ENCODE data around the gene SLC6A19.

The SLC6A19 gene

DNA sequence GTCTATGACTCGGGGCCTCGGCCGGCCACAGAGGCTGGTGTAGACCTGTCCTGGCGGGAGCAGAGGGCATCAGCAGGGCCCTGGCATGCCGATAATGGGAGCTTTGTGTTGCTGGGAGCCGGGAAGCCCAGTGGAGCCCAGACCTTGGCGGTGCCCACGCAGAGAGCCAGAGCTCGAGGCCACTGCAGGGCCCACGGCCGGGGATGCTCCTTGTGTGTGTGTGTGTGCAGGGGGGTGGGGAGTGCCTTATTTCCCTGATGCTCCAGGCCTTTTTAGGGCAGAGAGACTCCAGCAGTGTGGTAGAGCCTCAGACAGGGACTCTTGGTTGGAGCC is 18.3 kb downstream of the SLC6A19 start:
- H3K4me3 ChIP-seq (ENCODE audit: low read length): no peak overlapping the region
- TF ChIP-seq, protein P1, sequence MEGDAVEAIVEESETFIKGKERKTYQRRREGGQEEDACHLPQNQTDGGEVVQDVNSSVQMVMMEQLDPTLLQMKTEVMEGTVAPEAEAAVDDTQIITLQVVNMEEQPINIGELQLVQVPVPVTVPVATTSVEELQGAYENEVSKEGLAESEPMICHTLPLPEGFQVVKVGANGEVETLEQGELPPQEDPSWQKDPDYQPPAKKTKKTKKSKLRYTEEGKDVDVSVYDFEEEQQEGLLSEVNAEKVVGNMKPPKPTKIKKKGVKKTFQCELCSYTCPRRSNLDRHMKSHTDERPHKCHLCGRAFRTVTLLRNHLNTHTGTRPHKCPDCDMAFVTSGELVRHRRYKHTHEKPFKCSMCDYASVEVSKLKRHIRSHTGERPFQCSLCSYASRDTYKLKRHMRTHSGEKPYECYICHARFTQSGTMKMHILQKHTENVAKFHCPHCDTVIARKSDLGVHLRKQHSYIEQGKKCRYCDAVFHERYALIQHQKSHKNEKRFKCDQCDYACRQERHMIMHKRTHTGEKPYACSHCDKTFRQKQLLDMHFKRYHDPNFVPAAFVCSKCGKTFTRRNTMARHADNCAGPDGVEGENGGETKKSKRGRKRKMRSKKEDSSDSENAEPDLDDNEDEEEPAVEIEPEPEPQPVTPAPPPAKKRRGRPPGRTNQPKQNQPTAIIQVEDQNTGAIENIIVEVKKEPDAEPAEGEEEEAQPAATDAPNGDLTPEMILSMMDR (conservative IDR thresholded peaks at IDR 0.05; ENCODE audit: low read length): no peak
- no peak for DNase-seq (ENCODE audit: low read depth)

DNA sequence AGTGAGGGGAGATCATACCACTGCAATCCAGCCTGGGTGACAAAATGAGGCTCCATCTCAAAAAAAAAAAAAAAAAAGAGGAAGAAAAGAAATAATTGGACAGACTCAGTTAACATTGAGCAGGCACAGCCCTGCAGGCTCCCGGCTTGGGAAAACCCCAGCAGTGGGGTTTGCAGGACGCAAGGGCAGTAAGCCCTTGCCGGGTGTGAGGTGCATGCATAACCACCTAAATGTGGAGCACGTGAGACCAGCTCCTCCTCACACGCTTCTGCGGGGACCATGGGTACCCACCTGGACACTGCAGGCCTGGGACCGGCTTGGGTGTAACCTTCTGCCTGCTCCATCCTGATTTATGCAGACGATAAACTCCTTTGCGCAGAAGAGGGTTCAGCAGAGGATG is 19.0 kb downstream of the SLC6A19 start:
- no peak overlapping the region for H3K4me3 ChIP-seq (ENCODE audit: low read length)
- TF ChIP-seq, protein P1 (conservative IDR thresholded peaks at IDR 0.05; ENCODE audit: low read length): no peak

DNA sequence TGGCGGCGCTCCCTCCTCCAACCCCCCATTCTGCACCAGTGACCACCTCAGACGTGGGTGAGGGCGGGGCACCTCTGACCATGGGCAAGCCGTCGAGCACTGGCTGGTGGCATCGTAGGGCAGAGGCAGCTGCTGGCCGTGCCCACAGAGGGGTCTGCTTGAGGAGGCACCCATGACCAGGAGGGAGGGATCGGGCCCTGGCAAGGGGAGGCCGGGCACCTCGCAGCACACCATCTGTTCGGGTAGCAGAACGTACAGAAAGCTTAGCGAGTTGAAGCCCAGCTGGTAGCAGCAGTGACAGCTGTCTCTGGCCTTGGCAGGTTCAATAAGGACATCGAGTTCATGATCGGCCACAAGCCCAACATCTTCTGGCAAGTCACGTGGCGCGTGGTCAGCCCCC is 19.4 kb downstream of the SLC6A19 start:
- no peak overlapping the region for H3K4me3 ChIP-seq (ENCODE audit: low read length)
- TF ChIP-seq, protein P1 (conservative IDR thresholded peaks at IDR 0.05; ENCODE audit: low read length): no peak
- DNase-seq (ENCODE audit: low read depth): no peak

More for the DNA sequence above, 19.0 kb downstream of the SLC6A19 start:
- no peak for DNase-seq (ENCODE audit: low read depth)

DNA sequence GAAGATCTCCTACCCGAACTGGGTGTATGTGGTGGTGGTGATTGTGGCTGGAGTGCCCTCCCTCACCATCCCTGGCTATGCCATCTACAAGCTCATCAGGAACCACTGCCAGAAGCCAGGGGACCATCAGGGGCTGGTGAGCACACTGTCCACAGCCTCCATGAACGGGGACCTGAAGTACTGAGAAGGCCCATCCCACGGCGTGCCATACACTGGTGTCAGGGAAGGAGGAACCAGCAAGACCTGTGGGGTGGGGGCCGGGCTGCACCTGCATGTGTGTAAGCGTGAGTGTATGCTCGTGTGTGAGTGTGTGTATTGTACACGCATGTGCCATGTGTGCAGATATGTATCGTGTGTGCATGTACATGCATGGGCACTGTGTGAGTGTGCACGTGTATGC is 20.3 kb downstream of the SLC6A19 start:
- no peak overlapping the region for H3K4me3 ChIP-seq (ENCODE audit: low read length)
- no peak for DNase-seq (ENCODE audit: low read depth)
- TF ChIP-seq, protein P1 (conservative IDR thresholded peaks at IDR 0.05; ENCODE audit: low read length): no peak

DNA sequence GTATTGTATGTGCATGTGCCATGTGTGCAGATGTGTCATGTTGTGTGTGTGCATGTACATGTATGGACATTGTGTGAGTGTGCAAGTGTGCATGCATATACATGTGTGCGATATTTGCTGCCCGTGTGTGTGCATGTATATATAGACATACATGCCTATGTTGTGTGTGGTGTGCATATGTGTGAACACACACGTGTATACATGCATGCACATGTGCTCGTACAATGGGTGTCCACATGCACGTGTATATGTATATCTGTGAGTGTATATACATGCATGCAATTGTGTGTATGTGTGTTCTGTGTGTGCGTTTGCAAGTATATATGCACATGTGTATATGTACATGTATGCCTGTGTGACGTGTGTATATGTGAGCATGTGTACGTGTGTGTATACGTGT is 20.8 kb downstream of the SLC6A19 start:
- no peak for DNase-seq (ENCODE audit: low read depth)
- TF ChIP-seq, protein P1 (conservative IDR thresholded peaks at IDR 0.05; ENCODE audit: low read length): no peak

DNA sequence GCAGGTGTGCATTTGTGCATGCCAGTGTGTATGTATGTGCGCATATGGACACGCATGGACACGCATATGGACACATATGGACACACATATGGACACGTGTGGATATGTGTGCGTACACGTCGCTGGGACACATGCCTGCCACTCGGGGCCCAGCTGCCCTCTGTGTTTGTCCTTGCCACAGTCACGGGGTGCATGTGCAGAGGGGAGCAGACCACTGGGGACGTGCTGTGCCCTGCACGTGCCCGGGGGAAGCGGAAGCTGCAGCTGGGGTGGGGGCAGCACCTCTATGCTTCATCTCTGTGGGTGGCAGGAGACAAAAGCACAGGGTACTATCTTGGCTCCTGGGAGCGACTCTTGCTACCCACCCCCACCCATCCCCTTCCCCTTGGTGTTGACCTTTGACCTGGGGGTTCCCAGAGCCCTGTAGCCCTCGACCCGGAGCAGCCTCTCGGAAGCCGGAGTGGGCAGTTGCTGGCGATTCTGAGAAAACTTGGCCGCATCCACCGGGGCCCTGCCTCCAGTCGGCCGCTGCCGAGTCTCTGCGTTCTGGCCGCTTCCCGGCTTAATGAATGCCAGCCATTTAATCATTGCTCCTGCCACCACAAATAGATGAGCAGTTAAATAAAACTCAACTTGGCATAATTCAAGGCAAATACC is 21.4 kb downstream of the SLC6A19 start:
- TF ChIP-seq, protein P1 (conservative IDR thresholded peaks at IDR 0.05; ENCODE audit: low read length): no peak

More for the DNA sequence above, 20.8 kb downstream of the SLC6A19 start:
- H3K4me3 ChIP-seq (ENCODE audit: low read length): no peak overlapping the region

DNA sequence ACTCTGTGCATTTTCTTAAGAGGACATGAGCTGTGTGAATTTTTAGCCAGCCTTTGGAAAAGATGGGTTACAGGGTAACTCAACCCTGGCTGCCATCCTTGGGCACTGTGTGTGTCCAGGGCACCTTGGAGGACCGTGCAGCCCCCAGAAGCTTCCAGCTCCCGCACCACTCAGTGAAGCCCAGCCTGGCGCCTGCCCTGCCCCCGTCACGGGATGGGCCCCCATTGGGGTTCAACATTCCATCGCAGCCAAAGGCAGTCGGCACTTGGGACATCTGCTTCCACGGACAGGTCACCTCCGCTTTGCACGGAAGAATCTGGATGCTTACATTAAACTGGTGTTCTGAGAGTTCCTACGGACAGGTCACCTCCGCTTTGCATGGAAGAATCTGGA is 21.9 kb downstream of the SLC6A19 start:
- DNase-seq (ENCODE audit: low read depth): no peak
- TF ChIP-seq, protein P1 (conservative IDR thresholded peaks at IDR 0.05; ENCODE audit: low read length): no peak
- H3K4me3 ChIP-seq (ENCODE audit: low read length): no peak overlapping the region

More for the DNA sequence above, 21.4 kb downstream of the SLC6A19 start:
- no peak overlapping the region for H3K4me3 ChIP-seq (ENCODE audit: low read length)
- no peak for DNase-seq (ENCODE audit: low read depth)
